ENCODE data around the gene FOXL2. TPM values are rescaled to one million over a fixed set of nuclear protein-coding genes. Genes with fewer than 3 reads are reported as not detected.

Gene FOXL2
- total and polyA plus RNA-seq, 4 donors: not detected

DNA sequence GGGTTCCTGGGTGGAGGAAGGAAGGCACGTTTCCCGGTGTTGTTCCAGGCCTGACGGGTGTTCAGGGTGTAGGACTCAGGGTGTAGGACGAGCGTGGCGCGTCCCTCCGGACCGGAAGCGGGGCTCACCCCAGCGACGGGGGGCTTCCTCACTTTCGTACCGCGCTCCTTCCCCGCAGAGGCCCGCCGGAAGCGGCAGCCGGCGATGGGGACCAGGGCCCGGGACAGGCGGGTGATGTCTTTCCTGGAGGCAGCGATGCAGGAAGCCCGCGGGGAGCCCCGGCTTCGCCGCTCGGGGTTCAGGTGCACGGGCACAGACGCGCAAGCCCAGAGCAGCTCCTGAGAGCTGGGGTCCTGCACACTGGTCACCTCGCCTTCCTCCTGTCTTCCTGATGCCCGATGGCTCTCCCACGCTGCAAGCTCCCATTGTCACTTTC lies 13.5 kb upstream of the FOXL2 start (continued):
- TF ChIP-seq, protein P1, sequence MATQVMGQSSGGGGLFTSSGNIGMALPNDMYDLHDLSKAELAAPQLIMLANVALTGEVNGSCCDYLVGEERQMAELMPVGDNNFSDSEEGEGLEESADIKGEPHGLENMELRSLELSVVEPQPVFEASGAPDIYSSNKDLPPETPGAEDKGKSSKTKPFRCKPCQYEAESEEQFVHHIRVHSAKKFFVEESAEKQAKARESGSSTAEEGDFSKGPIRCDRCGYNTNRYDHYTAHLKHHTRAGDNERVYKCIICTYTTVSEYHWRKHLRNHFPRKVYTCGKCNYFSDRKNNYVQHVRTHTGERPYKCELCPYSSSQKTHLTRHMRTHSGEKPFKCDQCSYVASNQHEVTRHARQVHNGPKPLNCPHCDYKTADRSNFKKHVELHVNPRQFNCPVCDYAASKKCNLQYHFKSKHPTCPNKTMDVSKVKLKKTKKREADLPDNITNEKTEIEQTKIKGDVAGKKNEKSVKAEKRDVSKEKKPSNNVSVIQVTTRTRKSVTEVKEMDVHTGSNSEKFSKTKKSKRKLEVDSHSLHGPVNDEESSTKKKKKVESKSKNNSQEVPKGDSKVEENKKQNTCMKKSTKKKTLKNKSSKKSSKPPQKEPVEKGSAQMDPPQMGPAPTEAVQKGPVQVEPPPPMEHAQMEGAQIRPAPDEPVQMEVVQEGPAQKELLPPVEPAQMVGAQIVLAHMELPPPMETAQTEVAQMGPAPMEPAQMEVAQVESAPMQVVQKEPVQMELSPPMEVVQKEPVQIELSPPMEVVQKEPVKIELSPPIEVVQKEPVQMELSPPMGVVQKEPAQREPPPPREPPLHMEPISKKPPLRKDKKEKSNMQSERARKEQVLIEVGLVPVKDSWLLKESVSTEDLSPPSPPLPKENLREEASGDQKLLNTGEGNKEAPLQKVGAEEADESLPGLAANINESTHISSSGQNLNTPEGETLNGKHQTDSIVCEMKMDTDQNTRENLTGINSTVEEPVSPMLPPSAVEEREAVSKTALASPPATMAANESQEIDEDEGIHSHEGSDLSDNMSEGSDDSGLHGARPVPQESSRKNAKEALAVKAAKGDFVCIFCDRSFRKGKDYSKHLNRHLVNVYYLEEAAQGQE (IDR thresholded peaks at IDR 0.05): no peak
- TF ChIP-seq FOXA2 (IDR thresholded peaks at IDR 0.05): no peak

DNA sequence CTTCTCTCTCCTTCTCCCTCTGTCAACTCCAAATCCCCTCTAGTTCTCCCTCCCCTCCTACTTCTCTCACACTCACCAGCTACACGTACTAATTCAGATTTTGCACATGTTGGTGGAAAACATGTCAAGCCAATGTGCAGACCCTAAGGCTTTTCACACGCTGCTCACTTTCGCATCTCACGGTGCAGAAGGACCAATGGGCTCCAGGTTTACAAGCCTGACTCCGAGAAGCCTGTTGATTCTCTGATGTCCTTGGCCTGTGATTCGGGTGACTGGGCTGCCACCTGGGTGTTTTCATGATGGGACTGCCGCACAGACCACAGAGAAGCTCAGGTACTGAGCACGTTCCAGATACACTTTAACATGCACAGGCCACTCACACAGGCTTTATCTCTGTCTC lies 3.8 kb upstream of the FOXL2 start:
- peaks cover 11 to 24% (median 14%) of the 10 kb centered on the region in 4 donors for H3K27me3 ChIP-seq (ENCODE audit: control insufficient read depth in 4 of 4, insufficient read depth in 4 of 4, low read length in 3 of 4)
- DNase-seq (ENCODE audit: low spot score): no peak
- no peaks in the 10 kb centered on the region for H3K36me3 ChIP-seq (ENCODE audit: control insufficient read depth in 4 of 4, insufficient read depth in 3 of 4, low read depth in 1 of 4, low read length in 3 of 4)
- H3K9me3 ChIP-seq (ENCODE audit: control insufficient read depth in 4 of 4, low read length in 3 of 4): no peaks in the 10 kb centered on the region
- no peak overlapping the region for H3K27ac ChIP-seq (ENCODE audit: low read depth in 1 of 2, low read length in 2 of 2)
- 86% methylated on average over 8 of the region's 8 CpGs for WGBS
- TF ChIP-seq EGR1 (IDR thresholded peaks at IDR 0.05; ENCODE audit: low read depth in 2 of 2) (no peak), NR2F2 (IDR thresholded peaks at IDR 0.05) (no peak), YY1 (IDR thresholded peaks at IDR 0.05) (no peak), FOXA2 (IDR thresholded peaks at IDR 0.05) (no peak), SP1 (IDR thresholded peaks at IDR 0.05) (no peak), HNF4G (IDR thresholded peaks at IDR 0.05) (no peak)
- TF ChIP-seq, protein P2, sequence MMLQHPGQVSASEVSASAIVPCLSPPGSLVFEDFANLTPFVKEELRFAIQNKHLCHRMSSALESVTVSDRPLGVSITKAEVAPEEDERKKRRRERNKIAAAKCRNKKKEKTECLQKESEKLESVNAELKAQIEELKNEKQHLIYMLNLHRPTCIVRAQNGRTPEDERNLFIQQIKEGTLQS (IDR thresholded peaks at IDR 0.05): no peak
- TF ChIP-seq, protein P3, sequence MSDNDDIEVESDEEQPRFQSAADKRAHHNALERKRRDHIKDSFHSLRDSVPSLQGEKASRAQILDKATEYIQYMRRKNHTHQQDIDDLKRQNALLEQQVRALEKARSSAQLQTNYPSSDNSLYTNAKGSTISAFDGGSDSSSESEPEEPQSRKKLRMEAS (IDR thresholded peaks at IDR 0.05): no peak
- H3K4me3 ChIP-seq (ENCODE audit: low read depth in 1 of 3, low read length in 3 of 3): no peak overlapping the region
- H3K9ac ChIP-seq (ENCODE audit: low read depth in 1 of 2, low read length in 2 of 2): no peak overlapping the region
- H3K4me1 ChIP-seq (ENCODE audit: control insufficient read depth in 4 of 4, insufficient read depth in 4 of 4, low read length in 3 of 4): peaks cover 14 to 25% (median 20%) of the 10 kb centered on the region in 4 donors

DNA sequence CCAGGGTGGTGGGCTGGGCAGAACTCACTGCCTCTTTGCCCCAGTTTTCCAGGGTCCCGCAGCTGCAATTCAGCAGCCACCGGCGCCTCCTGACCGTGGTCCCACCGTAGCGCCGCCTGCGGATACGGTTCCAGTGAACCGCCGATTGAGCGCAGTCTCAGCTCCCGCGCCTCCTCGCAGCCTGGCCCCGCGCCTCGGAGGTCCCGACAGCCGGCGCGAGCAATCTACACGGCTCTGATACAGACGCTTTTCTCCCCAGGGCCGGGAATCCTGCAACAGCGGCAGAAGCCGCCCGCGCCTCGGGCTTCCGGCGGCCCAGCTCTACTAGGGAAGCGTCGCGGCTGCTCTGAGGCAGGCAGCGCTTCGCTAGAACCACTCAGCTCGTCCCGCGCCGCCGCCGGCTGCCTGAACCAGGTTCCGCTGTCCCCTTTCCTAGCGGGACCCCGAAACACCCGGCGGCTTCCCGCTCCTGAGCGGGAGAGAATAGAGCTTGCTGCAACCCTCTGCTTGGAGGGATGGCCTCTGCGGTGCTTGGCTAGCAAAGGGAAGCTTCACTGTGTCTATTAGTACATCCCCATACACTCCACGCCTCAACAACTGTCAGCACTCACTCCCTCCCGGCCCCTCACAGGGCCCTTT lies 3.2 kb upstream of the FOXL2 start:
- 4% methylated on average over 53 of the region's 53 CpGs for WGBS
- H3K36me3 ChIP-seq (ENCODE audit: control insufficient read depth in 4 of 4, insufficient read depth in 3 of 4, low read depth in 1 of 4, low read length in 3 of 4): no peaks in the 10 kb centered on the region
- peak overlapping the region in 1 of 3 donors; percentile 40 for H3K4me3 ChIP-seq (ENCODE audit: low read depth in 1 of 3, low read length in 3 of 3)
- TF ChIP-seq GABPA (IDR thresholded peaks at IDR 0.05 in 1 of 2, conservative IDR thresholded peaks at IDR 0.05 in 1 of 2) (no peak), TAF1 (conservative IDR thresholded peaks at IDR 0.05) (no peak), NR2F2 (IDR thresholded peaks at IDR 0.05) (no peak)
- no peak overlapping the region for H3K9ac ChIP-seq (ENCODE audit: low read depth in 1 of 2, low read length in 2 of 2)
- H3K27ac ChIP-seq (ENCODE audit: low read depth in 1 of 2, low read length in 2 of 2): no peak overlapping the region
- no peak for DNase-seq (ENCODE audit: low spot score)
- peaks cover 11 to 24% (median 15%) of the 10 kb centered on the region in 4 donors for H3K27me3 ChIP-seq (ENCODE audit: control insufficient read depth in 4 of 4, insufficient read depth in 4 of 4, low read length in 3 of 4)
- H3K9me3 ChIP-seq (ENCODE audit: control insufficient read depth in 4 of 4, low read length in 3 of 4): no peaks in the 10 kb centered on the region
- H3K4me1 ChIP-seq (ENCODE audit: control insufficient read depth in 4 of 4, insufficient read depth in 4 of 4, low read length in 3 of 4): peaks cover 18 to 29% (median 24%) of the 10 kb centered on the region in 4 donors

DNA sequence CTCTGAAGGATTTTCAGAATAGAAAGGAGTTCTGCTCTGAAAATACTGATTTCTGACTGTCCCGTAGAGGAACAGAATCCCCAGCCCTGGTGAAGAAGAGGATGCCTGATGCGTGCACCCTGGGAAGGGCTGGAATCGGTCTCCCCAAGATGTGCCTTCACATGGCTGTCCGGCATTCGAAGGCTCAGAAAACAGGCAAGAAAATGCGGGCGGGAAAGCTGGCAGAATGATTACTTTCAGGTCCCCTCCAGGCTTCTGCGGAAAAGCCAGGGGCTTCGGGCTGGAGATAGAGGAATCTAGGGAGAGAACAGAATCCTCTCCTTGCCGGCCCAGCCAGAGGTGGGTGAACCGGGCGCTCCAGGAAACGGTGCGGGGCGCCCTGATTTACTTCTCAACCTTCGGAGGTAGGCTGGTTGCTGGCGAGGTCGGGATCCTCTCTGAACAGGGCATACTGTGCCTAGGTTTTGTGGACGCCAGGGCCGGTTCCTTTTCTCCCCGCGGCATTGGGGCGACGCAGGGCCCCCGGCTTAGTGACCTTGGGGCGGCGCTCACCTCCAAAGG lies 2.6 kb upstream of the FOXL2 start:
- Histone ChIP-seq H3K4me1 (ENCODE audit: control insufficient read depth in 4 of 4, insufficient read depth in 4 of 4, low read length in 3 of 4) (peaks cover 22 to 35% (median 28%) of the 10 kb centered on the region in 4 donors), H3K9ac (ENCODE audit: low read depth in 1 of 2, low read length in 2 of 2) (no peak overlapping the region), H3K27me3 (ENCODE audit: control insufficient read depth in 4 of 4, insufficient read depth in 4 of 4, low read length in 3 of 4) (peaks cover 13 to 27% (median 17%) of the 10 kb centered on the region in 4 donors), H3K4me3 (ENCODE audit: low read depth in 1 of 3, low read length in 3 of 3) (peak overlapping the region in 1 of 3 donors; percentile 40), H3K36me3 (ENCODE audit: control insufficient read depth in 4 of 4, insufficient read depth in 3 of 4, low read depth in 1 of 4, low read length in 3 of 4) (no peaks in the 10 kb centered on the region), H3K9me3 (ENCODE audit: control insufficient read depth in 4 of 4, low read length in 3 of 4) (no peaks in the 10 kb centered on the region), H3K27ac (ENCODE audit: low read depth in 1 of 2, low read length in 2 of 2) (no peak overlapping the region)
- WGBS: 5% methylated on average over 27 of the region's 27 CpGs
- TF ChIP-seq RXRA (IDR thresholded peaks at IDR 0.05): no peak
- TF ChIP-seq EGR1 (IDR thresholded peaks at IDR 0.05; ENCODE audit: low read depth in 2 of 2): no peak
- no peak for TF ChIP-seq FOXA2 (IDR thresholded peaks at IDR 0.05)
- TF ChIP-seq, protein P3 (IDR thresholded peaks at IDR 0.05): no peak
- no peak for TF ChIP-seq HNF4G (IDR thresholded peaks at IDR 0.05)
- TF ChIP-seq GABPA (IDR thresholded peaks at IDR 0.05 in 1 of 2, conservative IDR thresholded peaks at IDR 0.05 in 1 of 2): no peak
- no peak for TF ChIP-seq JUND (IDR thresholded peaks at IDR 0.05)
- no peak for TF ChIP-seq NR2F2 (IDR thresholded peaks at IDR 0.05)
- no peak for TF ChIP-seq TAF1 (conservative IDR thresholded peaks at IDR 0.05)
- TF ChIP-seq FOXA1 (IDR thresholded peaks at IDR 0.05): no peak
- DNase-seq (ENCODE audit: low spot score): no peak

Measured in liver (tissue), 9 donors.